ENCODE measurements around the gene TTBK1.

The TTBK1 gene

GRCh38 chr6:43290339-43290904, 47.1 kb downstream of the TTBK1 start:
- no peak for DNase-seq (ENCODE audit: extremely low read depth, low read depth)
- TF ChIP-seq CTCF (IDR thresholded peaks at IDR 0.05; ENCODE audit: low read depth, low read length), result no peak

GRCh38 chr6:43290905-43291355, 47.6 kb downstream of the TTBK1 start:
- DNase-seq (ENCODE audit: extremely low read depth, low read depth), result no peak
- no peak for TF ChIP-seq CTCF (IDR thresholded peaks at IDR 0.05; ENCODE audit: low read depth, low read length)

GRCh38 chr6:43291708-43292107, 48.4 kb downstream of the TTBK1 start:
- no peak for DNase-seq (ENCODE audit: extremely low read depth, low read depth)
- TF ChIP-seq CTCF (IDR thresholded peaks at IDR 0.05; ENCODE audit: low read depth, low read length), result no peak

- no peak for DNase-seq (ENCODE audit: extremely low read depth, low read depth)
- TF ChIP-seq CTCF (IDR thresholded peaks at IDR 0.05; ENCODE audit: low read depth, low read length), result no peak
Observed at GRCh38 chr6:43292341-43292740, 49.1 kb downstream of the TTBK1 start.

- DNase-seq (ENCODE audit: extremely low read depth, low read depth), result no peak
- no peak for TF ChIP-seq CTCF (IDR thresholded peaks at IDR 0.05; ENCODE audit: low read depth, low read length)
Observed at GRCh38 chr6:43292763-43293318, 49.6 kb downstream of the TTBK1 start.

GRCh38 chr6:43293698-43294097, 50.4 kb downstream of the TTBK1 start:
- DNase-seq (ENCODE audit: extremely low read depth, low read depth), result no peak
- no peak for TF ChIP-seq CTCF (IDR thresholded peaks at IDR 0.05; ENCODE audit: low read depth, low read length)

- no peak for TF ChIP-seq CTCF (IDR thresholded peaks at IDR 0.05; ENCODE audit: low read depth, low read length)
- DNase-seq (ENCODE audit: extremely low read depth, low read depth), result no peak
Observed at GRCh38 chr6:43294536-43294935, 51.3 kb downstream of the TTBK1 start.

All from AG09319 (cell line).